Measurements from ENCODE around the gene TMEM80.
"Not testable (repeated sequence)": the region's sequence is repeated elsewhere in the genome, so short reads cannot be mapped to it uniquely, and the experiment has no call there.

The TMEM80 gene

GRCh38 chr11:689625-690024, 6.0 kb upstream of the TMEM80 start:
- TF ChIP-seq, protein P1, sequence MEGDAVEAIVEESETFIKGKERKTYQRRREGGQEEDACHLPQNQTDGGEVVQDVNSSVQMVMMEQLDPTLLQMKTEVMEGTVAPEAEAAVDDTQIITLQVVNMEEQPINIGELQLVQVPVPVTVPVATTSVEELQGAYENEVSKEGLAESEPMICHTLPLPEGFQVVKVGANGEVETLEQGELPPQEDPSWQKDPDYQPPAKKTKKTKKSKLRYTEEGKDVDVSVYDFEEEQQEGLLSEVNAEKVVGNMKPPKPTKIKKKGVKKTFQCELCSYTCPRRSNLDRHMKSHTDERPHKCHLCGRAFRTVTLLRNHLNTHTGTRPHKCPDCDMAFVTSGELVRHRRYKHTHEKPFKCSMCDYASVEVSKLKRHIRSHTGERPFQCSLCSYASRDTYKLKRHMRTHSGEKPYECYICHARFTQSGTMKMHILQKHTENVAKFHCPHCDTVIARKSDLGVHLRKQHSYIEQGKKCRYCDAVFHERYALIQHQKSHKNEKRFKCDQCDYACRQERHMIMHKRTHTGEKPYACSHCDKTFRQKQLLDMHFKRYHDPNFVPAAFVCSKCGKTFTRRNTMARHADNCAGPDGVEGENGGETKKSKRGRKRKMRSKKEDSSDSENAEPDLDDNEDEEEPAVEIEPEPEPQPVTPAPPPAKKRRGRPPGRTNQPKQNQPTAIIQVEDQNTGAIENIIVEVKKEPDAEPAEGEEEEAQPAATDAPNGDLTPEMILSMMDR (IDR thresholded peaks at IDR 0.05; ENCODE audit: low read depth, low read length), result no peak
- H3K4me3 ChIP-seq (ENCODE audit: low read depth, low read length), result no peak overlapping the region
- peak; percentile 73 for DNase-seq (ENCODE audit: low read depth, low spot score)
- in situ Hi-C loops (cut with HindIII; ENCODE audit: low sequenced_read_pairs), result no loop called here

- H3K4me3 ChIP-seq (ENCODE audit: low read depth, low read length), result not testable (repeated sequence)
Observed at GRCh38 chr11:690244-690643, 5.4 kb upstream of the TMEM80 start.

DNA sequence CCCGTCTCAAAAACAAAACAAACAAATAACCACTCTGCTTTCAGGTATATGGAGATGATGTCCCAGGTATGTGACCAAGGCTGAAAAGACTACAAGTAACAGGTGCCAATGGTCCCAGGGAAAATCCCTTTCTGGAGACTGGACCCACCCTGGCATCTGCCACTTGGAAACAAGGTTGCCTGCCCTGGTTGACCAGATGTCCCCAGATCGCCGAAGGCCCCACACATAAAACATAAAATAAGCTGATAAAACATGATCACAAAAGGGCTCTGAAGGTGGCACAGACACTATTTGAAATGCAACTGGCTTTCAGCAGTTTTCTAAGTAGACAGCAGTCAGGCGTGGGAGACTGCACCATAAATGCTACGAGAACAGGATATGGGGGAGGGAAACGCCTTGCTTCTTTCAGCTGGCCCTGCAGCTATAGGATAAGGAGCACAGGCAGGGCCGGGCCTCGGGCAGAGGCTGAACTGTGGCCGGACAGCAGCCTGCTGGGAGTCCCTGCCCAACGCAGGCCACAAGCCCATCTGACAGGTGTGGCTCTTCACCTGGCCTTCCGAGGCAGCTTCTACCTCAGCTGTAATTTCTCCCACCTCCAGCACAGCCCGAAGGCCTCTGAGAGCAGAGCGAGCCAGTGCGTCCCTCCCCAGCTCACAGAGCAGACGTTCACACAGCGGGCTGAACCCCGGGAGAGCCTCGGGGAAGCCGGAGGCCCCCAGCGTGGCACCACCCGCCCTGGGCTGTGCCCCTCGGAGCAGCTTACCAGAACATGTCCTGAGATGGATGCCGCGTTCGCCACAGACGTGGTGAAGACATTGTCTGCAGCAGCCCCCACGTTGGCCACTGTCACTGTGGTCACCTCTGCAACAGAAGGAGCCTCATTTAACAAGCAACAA, 4.6 kb upstream of the TMEM80 start:
- TF ChIP-seq, protein P1 (IDR thresholded peaks at IDR 0.05; ENCODE audit: low read depth, low read length), result no peak
- no peak for DNase-seq (ENCODE audit: low read depth, low spot score)
- no peak overlapping the region for H3K4me3 ChIP-seq (ENCODE audit: low read depth, low read length)
- in situ Hi-C loops (cut with HindIII; ENCODE audit: low sequenced_read_pairs), result no loop called here

More at GRCh38 chr11:690244-690643, 5.4 kb upstream of the TMEM80 start:
- in situ Hi-C loops (cut with HindIII; ENCODE audit: low sequenced_read_pairs); DNase-seq (ENCODE audit: low read depth, low spot score): not testable (repeated sequence)

- in situ Hi-C loops (cut with HindIII; ENCODE audit: low sequenced_read_pairs), result no loop called here
- no peak overlapping the region for H3K4me3 ChIP-seq (ENCODE audit: low read depth, low read length)
- TF ChIP-seq, protein P1 (IDR thresholded peaks at IDR 0.05; ENCODE audit: low read depth, low read length), result no peak
- no peak for DNase-seq (ENCODE audit: low read depth, low spot score)
Observed at GRCh38 chr11:691710-692590, 3.7 kb upstream of the TMEM80 start.

GRCh38 chr11:692824-693414, 2.7 kb upstream of the TMEM80 start:
- TF ChIP-seq, protein P1 (IDR thresholded peaks at IDR 0.05; ENCODE audit: low read depth, low read length), result no peak
- no peak for DNase-seq (ENCODE audit: low read depth, low spot score)
- peak overlapping the region; percentile 37 for H3K4me3 ChIP-seq (ENCODE audit: low read depth, low read length)
- in situ Hi-C loops (cut with HindIII; ENCODE audit: low sequenced_read_pairs), result no loop called here

GRCh38 chr11:693415-693831, 2.2 kb upstream of the TMEM80 start:
- in situ Hi-C loops (cut with HindIII; ENCODE audit: low sequenced_read_pairs), result no loop called here
- DNase-seq (ENCODE audit: low read depth, low spot score), result no peak
- TF ChIP-seq, protein P1 (IDR thresholded peaks at IDR 0.05; ENCODE audit: low read depth, low read length), result no peak
- H3K4me3 ChIP-seq (ENCODE audit: low read depth, low read length), result peak overlapping the region; percentile 37

Measured in astrocyte of the spinal cord (primary cell).